ENCODE data around the gene THAP5.

GRCh38 chr7:108557617-108558016 is 11.9 kb downstream of the THAP5 start:
- TF ChIP-seq CTCF (IDR thresholded peaks at IDR 0.05; ENCODE audit: low read depth, low read length, poor library complexity, severe bottlenecking) (no peak), EZH2phosphoT487 (IDR thresholded peaks at IDR 0.05; ENCODE audit: borderline replicate concordance, low read length) (no peak)

Measured in DOHH2 (cell line).